Colonic mucosa (tissue), 4 donors: ENCODE measurements around the gene GSK3A. TPM values are rescaled to one million over a fixed set of nuclear protein-coding genes. Genes with fewer than 3 reads are reported as not detected.

Experiments
- DNase-seq: peaks from one replicate; pipeline ENCODE4 v3.0.0-alpha.2; 2020
- H3K27ac ChIP-seq: fragments of 200-600 bp; one replicate; pipeline ENCODE4 v1.8.0; 2021
- H3K27me3 ChIP-seq: fragments of 200-600 bp; one replicate; pipeline ENCODE4 v1.8.0; 2021
- H3K36me3 ChIP-seq: fragments of 200-600 bp; one replicate; pipeline ENCODE4 v1.8.0; 2021
- H3K4me1 ChIP-seq: fragments of 200-600 bp; one replicate; pipeline ENCODE4 v1.8.0; 2021; ENCODE audit warnings: mild to moderate bottlenecking
- H3K4me3 ChIP-seq: fragments of 200-600 bp; one replicate; pipeline ENCODE4 v1.8.0; 2021
- H3K9ac ChIP-seq, 2 donors: one replicate each; pipeline ENCODE4 v1.7.0; 2013; ENCODE audit warnings: control low read depth in 2 of 2, low read depth in 2 of 2, low read length in 2 of 2
- H3K9me3 ChIP-seq: fragments of 200-600 bp; one replicate; pipeline ENCODE4 v1.8.0; 2021
- CTCF ChIP-seq: fragments of 200-600 bp; IDR thresholded peaks from one replicate; pipeline ENCODE4 v1.8.0; 2022; ENCODE audit warnings: antibody characterized with exemption, mild to moderate bottlenecking
- intact Hi-C: fragments of 100-400 bp; cut with DNase I; formaldehyde crosslinking; loops from one replicate; pipeline ENCODE4 v1.14.1; 2022
- total RNA-seq, 2 donors: library from RNA; stranded (reverse); fragmentation: NEBNext Ultra II Directional in 1 of 2; extraction: Animal tissue kit (Norgen Biotek cat#: 25700) in 1 of 2; gene quantifications; one replicate each; pipeline ENCODE4 v1.2.1, GENCODE V29; 2021
- donor health status: healthy.
- donor health status: DM: no; HTN: no; CAD: no.
- donor health status: DM: no; HTN: no; CAD: no.

The GSK3A gene
- total RNA-seq, 2 donors from 2014 or later: 47.8 to 51.8 TPM

GRCh38 chr19:42225718-42226292, 16.6 kb downstream of the GSK3A start:
- intact Hi-C loops: no loop called here
- TF ChIP-seq CTCF: no peak
- H3K9ac ChIP-seq: no peak overlapping the region
- H3K27ac ChIP-seq: no peak overlapping the region
- no peak for DNase-seq
- H3K4me3 ChIP-seq: no peak overlapping the region
- H3K36me3 ChIP-seq: peaks cover 4% of the 10 kb centered on the region
- no peaks in the 10 kb centered on the region for H3K9me3 ChIP-seq
- peaks cover 5% of the 10 kb centered on the region for H3K4me1 ChIP-seq
- no peaks in the 10 kb centered on the region for H3K27me3 ChIP-seq

- no peak for TF ChIP-seq CTCF
- Histone ChIP-seq H3K4me3 (no peak overlapping the region), H3K9me3 (no peaks in the 10 kb centered on the region), H3K9ac (no peak overlapping the region), H3K27me3 (no peaks in the 10 kb centered on the region), H3K27ac (no peak overlapping the region), H3K4me1 (peaks cover 5% of the 10 kb centered on the region), H3K36me3 (peaks cover 4% of the 10 kb centered on the region)
- intact Hi-C loops: no loop called here
- no peak for DNase-seq
Observed at GRCh38 chr19:42224940-42225717, 17.3 kb downstream of the GSK3A start.

DNA sequence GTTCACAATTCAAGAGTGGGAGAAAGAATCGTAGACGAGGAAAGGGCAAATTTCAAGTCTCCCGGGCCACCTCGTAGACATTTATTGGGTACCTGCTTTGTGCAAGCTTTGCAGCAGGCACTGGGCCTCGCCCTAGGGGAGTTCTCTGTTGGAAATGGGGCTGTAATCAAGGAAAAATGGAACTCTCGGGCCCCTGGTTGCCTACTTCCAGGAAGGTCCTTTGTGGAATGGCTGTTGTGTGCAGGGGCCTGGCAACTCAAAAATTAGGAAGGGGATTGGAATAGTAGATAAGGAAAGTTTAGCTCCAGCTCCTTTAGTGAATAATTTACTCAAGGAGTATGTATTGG, 21.7 kb downstream of the GSK3A start:
- Histone ChIP-seq H3K27ac (peak overlapping the region; percentile 86), H3K4me1 (peaks cover 24% of the 10 kb centered on the region), H3K4me3 (peak overlapping the region; percentile 65), H3K36me3 (peaks cover 4% of the 10 kb centered on the region), H3K27me3 (no peaks in the 10 kb centered on the region), H3K9me3 (no peaks in the 10 kb centered on the region), H3K9ac (peak overlapping the region; percentile 85 to 95)
- DNase-seq: no peak
- intact Hi-C loops: no loop called here
- TF ChIP-seq CTCF: no peak

DNA sequence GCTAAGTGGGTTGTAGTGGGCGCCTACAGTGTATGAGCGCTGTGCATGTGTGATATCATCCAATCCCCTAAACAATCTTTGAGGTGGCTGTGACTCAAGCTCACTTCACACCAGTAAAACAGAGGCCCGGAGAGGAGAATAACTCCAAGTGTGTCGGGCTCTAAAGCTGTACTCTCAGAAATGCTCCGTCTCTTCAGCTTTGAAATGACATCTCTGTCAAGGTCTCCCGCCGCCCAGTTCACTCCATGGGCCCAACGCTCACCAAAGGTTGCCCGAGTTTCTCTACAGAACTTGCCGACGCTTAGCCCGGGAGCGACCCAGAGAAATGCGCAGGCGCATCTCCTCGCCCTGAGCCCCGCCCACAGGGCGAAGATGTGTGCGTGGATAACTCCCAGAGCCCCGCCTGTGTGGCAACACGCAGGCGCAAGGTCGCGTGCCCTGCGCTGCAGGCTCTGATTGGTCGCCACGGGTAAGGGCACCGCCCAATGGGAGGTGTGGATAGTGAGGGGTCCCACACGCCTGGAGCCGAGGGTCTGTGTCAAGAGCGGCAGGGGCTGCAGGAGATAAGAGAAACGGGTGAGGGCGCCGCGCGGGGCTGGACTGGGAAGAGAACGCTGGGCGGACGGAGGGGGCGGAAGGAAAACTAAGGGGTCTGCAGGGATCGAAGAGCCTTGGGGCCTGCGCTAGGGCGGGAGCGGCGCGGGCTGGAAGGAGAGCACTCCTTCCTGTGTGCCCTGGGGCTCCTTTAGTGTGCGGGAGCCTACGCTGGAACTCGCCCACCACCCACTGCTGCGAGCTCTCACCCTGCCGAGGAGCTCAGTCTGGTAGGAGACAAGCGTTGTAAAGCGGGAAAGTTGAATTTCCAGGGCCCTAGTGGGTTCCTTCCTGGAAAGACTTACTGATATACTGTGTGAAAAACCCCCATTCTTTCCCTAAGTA, 22.3 kb downstream of the GSK3A start, which contains the start of gene ZNF526:
ZNF526 (plus strand) TSS at position 501 of the 939 bp plus-strand sequence. CDS start 4,092 bp downstream, outside the sequence.
- H3K9me3 ChIP-seq: no peaks in the 10 kb centered on the region
- H3K36me3 ChIP-seq: peaks cover 2% of the 10 kb centered on the region
- peaks cover 25% of the 10 kb centered on the region for H3K4me1 ChIP-seq
- DNase-seq: peak; percentile 98
- intact Hi-C loops: no loop called here
- no peaks in the 10 kb centered on the region for H3K27me3 ChIP-seq
- H3K4me3 ChIP-seq: peak within 1 kb of the TSS; percentile 65
- peak within 1 kb of the TSS; percentile 86 for H3K27ac ChIP-seq
- H3K9ac ChIP-seq: peak within 1 kb of the TSS; percentile 85 to 95
- TF ChIP-seq CTCF: no peak
